ENCODE results near the gene ABCC8. TPM values are rescaled to one million over a fixed set of nuclear protein-coding genes. Genes with fewer than 3 reads are reported as not detected.

ABCC8 gene
- total RNA-seq, 1 donor, result not detected

GRCh38 chr11:17405232-17406005 lies 71.2 kb downstream of the ABCC8 start:
- no peak overlapping the region for H3K4me3 ChIP-seq (ENCODE audit: low read depth, low read length)
- TF ChIP-seq CTCF (IDR thresholded peaks at IDR 0.05; ENCODE audit: insufficient read depth, low read depth, low read length), result peak; percentile 30
- peak; percentile 68 for DNase-seq (ENCODE audit: low read depth)

- no peak for DNase-seq (ENCODE audit: low read depth)
- H3K4me3 ChIP-seq (ENCODE audit: low read depth, low read length), result no peak overlapping the region
- no peak for TF ChIP-seq CTCF (IDR thresholded peaks at IDR 0.05; ENCODE audit: insufficient read depth, low read depth, low read length)
Observed at GRCh38 chr11:17403980-17404759, 72.5 kb downstream of the ABCC8 start.

GRCh38 chr11:17402486-17402885 lies 74.2 kb downstream of the ABCC8 start:
- no peak for TF ChIP-seq CTCF (IDR thresholded peaks at IDR 0.05; ENCODE audit: insufficient read depth, low read depth, low read length)
- H3K4me3 ChIP-seq (ENCODE audit: low read depth, low read length), result no peak overlapping the region
- DNase-seq (ENCODE audit: low read depth), result no peak

GRCh38 chr11:17401841-17402240 lies 74.8 kb downstream of the ABCC8 start:
- TF ChIP-seq CTCF (IDR thresholded peaks at IDR 0.05; ENCODE audit: insufficient read depth, low read depth, low read length), result no peak
- no peak for DNase-seq (ENCODE audit: low read depth)
- no peak overlapping the region for H3K4me3 ChIP-seq (ENCODE audit: low read depth, low read length)

- no peak for DNase-seq (ENCODE audit: low read depth)
- TF ChIP-seq CTCF (IDR thresholded peaks at IDR 0.05; ENCODE audit: insufficient read depth, low read depth, low read length), result no peak
- H3K4me3 ChIP-seq (ENCODE audit: low read depth, low read length), result no peak overlapping the region
Observed at GRCh38 chr11:17401316-17401715, 75.3 kb downstream of the ABCC8 start.

- no peak for DNase-seq (ENCODE audit: low read depth)
- TF ChIP-seq CTCF (IDR thresholded peaks at IDR 0.05; ENCODE audit: insufficient read depth, low read depth, low read length), result no peak
- H3K4me3 ChIP-seq (ENCODE audit: low read depth, low read length), result no peak overlapping the region
Observed at GRCh38 chr11:17400048-17400775, 76.4 kb downstream of the ABCC8 start.
